Measurements from ENCODE around the gene RTRAF. TPM values are rescaled to one million over a fixed set of nuclear protein-coding genes. Genes with fewer than 3 reads are reported as not detected.

Gene RTRAF
- total RNA-seq, 1 experiment from 2014 or later = 300 TPM

- no peaks in the 10 kb centered on the region for H3K27me3 ChIP-seq (ENCODE audit: low read length)
- ATAC-seq (no peak), DNase-seq (no peak)
- H3K4me2 ChIP-seq (ENCODE audit: low read length) = no peak overlapping the region
- no peaks in the 10 kb centered on the region for H4K20me1 ChIP-seq (ENCODE audit: low read length)
- no peaks in the 10 kb centered on the region for H3K36me3 ChIP-seq (ENCODE audit: low read depth, low read length)
- no peak overlapping the region for H3K27ac ChIP-seq (ENCODE audit: low read length)
- H3K79me2 ChIP-seq (ENCODE audit: low read length) = no peaks in the 10 kb centered on the region
- no peaks in the 10 kb centered on the region for H3K9me2 ChIP-seq (replicated peaks; ENCODE audit: low read length)
- intact Hi-C loops (cut with micrococcal nuclease) = no loop called here
- no TSS peak for BruUV-seq (replicated peaks)
- POLR2A ChIA-PET (ENCODE audit: unreplicated experiment) = no interaction called here
- CTCF ChIA-PET = no interaction called here
- H3K9me3 ChIP-seq (ENCODE audit: low read length) = no peaks in the 10 kb centered on the region
- H3K4me1 ChIP-seq (ENCODE audit: insufficient read depth, low read length) = peaks cover 6% of the 10 kb centered on the region
- H2AFZ ChIP-seq (ENCODE audit: low read length) = no peak overlapping the region
- no peak overlapping the region for H3K4me3 ChIP-seq (ENCODE audit: low read length)
- H3F3A ChIP-seq (ENCODE audit: low read length, unreplicated experiment) = no peaks in the 10 kb centered on the region
- H3K9ac ChIP-seq (ENCODE audit: low read length) = no peak overlapping the region
- no peak for TF ChIP-seq CTCF (conservative IDR thresholded peaks at IDR 0.05; ENCODE audit: low read depth, low read length)
- TF ChIP-seq EZH2phosphoT487 (IDR thresholded peaks at IDR 0.05; ENCODE audit: borderline replicate concordance, low read length) = no peak
- no peak for TF ChIP-seq EZH2 (IDR thresholded peaks at IDR 0.05; ENCODE audit: low read length, unreplicated experiment)
These were observed 29.6 kb downstream of the RTRAF start for GRCh38 chr14:52018970-52019369.

- TF ChIP-seq EZH2phosphoT487 (IDR thresholded peaks at IDR 0.05; ENCODE audit: borderline replicate concordance, low read length) = no peak
- TF ChIP-seq EZH2 (IDR thresholded peaks at IDR 0.05; ENCODE audit: low read length, unreplicated experiment) = no peak
- H3K4me3 ChIP-seq (ENCODE audit: low read length) = no peak overlapping the region
- no peak overlapping the region for H3K4me2 ChIP-seq (ENCODE audit: low read length)
- no peak overlapping the region for H2AFZ ChIP-seq (ENCODE audit: low read length)
- ATAC-seq (no peak), DNase-seq (no peak)
- no peaks in the 10 kb centered on the region for H3K79me2 ChIP-seq (ENCODE audit: low read length)
- H3K9me2 ChIP-seq (replicated peaks; ENCODE audit: low read length) = no peaks in the 10 kb centered on the region
- peaks cover 19% of the 10 kb centered on the region for H3K4me1 ChIP-seq (ENCODE audit: insufficient read depth, low read length)
- no peaks in the 10 kb centered on the region for H3K27me3 ChIP-seq (ENCODE audit: low read length)
- ChIA-PET POLR2A (ENCODE audit: unreplicated experiment) (interaction anchor here (0.7 kb wide), 1 partner anchor 13 kb away, joined by 3 read pairs; no protein-coding TSS in a partner anchor), CTCF (no interaction called here)
- no TSS peak for BruUV-seq (replicated peaks)
- H3K36me3 ChIP-seq (ENCODE audit: low read depth, low read length) = no peaks in the 10 kb centered on the region
- H3F3A ChIP-seq (ENCODE audit: low read length, unreplicated experiment) = no peaks in the 10 kb centered on the region
- H3K9me3 ChIP-seq (ENCODE audit: low read length) = no peaks in the 10 kb centered on the region
- H3K9ac ChIP-seq (ENCODE audit: low read length) = no peak overlapping the region
- intact Hi-C loops (cut with micrococcal nuclease) = no loop called here
- H3K27ac ChIP-seq (ENCODE audit: low read length) = no peak overlapping the region
- no peaks in the 10 kb centered on the region for H4K20me1 ChIP-seq (ENCODE audit: low read length)
These were observed 30.9 kb downstream of the RTRAF start for GRCh38 chr14:52020161-52020714.

GRCh38 chr14:52020866-52021717, 31.7 kb downstream of the RTRAF start:
- DNase-seq (no peak), ATAC-seq (no peak)
- no TSS peak for BruUV-seq (replicated peaks)
- Histone ChIP-seq H3K27ac (ENCODE audit: low read length) (no peak overlapping the region), H4K20me1 (ENCODE audit: low read length) (no peaks in the 10 kb centered on the region), H2AFZ (ENCODE audit: low read length) (no peak overlapping the region), H3K36me3 (ENCODE audit: low read depth, low read length) (no peaks in the 10 kb centered on the region), H3K79me2 (ENCODE audit: low read length) (no peaks in the 10 kb centered on the region), H3K9me2 (replicated peaks; ENCODE audit: low read length) (no peaks in the 10 kb centered on the region), H3K9me3 (ENCODE audit: low read length) (no peaks in the 10 kb centered on the region), H3F3A (ENCODE audit: low read length, unreplicated experiment) (no peaks in the 10 kb centered on the region), H3K27me3 (ENCODE audit: low read length) (no peaks in the 10 kb centered on the region), H3K4me1 (ENCODE audit: insufficient read depth, low read length) (peaks cover 27% of the 10 kb centered on the region), H3K4me3 (ENCODE audit: low read length) (no peak overlapping the region), H3K9ac (ENCODE audit: low read length) (no peak overlapping the region), H3K4me2 (ENCODE audit: low read length) (no peak overlapping the region)
- TF ChIP-seq CTCF (conservative IDR thresholded peaks at IDR 0.05; ENCODE audit: low read depth, low read length) = no peak
- no peak for TF ChIP-seq EZH2phosphoT487 (IDR thresholded peaks at IDR 0.05; ENCODE audit: borderline replicate concordance, low read length)
- no peak for TF ChIP-seq EZH2 (IDR thresholded peaks at IDR 0.05; ENCODE audit: low read length, unreplicated experiment)
- intact Hi-C loops (cut with micrococcal nuclease) = no loop called here
- ChIA-PET CTCF (no interaction called here), POLR2A (ENCODE audit: unreplicated experiment) (interaction anchor here (0.7 kb wide), 1 partner anchor 12 kb away, joined by 3 read pairs; no protein-coding TSS in a partner anchor)
